ENCODE measurements around the gene DNMBP.

The DNMBP gene

DNA sequence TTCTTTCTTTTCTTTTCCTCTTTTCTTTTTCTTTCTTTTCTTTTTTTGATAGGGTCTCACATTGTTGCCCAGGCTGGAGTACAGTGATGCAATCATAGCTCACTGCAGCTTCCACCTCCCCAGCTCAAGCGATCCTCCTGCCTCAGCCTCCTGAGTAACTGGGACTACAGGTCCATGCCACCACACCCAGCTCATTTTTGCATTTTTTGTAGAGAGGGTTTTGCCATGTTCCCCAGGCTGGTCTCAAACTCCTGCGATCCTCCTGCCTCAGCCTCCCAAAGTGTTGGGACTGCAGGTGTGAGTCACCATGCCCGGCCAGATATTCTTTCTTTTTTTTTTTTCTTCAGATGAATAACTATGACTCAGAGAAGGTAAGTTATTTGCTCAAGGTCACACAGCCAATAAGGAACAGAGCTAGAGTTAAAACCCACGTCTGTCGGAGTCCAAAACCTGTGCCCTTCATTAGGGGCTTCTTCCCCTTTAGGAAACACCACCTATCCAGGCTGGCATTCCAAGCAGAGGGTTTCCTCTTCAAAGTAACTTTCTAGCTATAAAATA, 28.1 kb upstream of the DNMBP start:
- no peaks in the 10 kb centered on the region for H3K27me3 ChIP-seq (replicated peaks; ENCODE audit: control insufficient read depth, insufficient read depth, low read length)
- no peak overlapping the region for H3K4me3 ChIP-seq (replicated peaks; ENCODE audit: low read depth, low read length)
- TF ChIP-seq, protein P1, sequence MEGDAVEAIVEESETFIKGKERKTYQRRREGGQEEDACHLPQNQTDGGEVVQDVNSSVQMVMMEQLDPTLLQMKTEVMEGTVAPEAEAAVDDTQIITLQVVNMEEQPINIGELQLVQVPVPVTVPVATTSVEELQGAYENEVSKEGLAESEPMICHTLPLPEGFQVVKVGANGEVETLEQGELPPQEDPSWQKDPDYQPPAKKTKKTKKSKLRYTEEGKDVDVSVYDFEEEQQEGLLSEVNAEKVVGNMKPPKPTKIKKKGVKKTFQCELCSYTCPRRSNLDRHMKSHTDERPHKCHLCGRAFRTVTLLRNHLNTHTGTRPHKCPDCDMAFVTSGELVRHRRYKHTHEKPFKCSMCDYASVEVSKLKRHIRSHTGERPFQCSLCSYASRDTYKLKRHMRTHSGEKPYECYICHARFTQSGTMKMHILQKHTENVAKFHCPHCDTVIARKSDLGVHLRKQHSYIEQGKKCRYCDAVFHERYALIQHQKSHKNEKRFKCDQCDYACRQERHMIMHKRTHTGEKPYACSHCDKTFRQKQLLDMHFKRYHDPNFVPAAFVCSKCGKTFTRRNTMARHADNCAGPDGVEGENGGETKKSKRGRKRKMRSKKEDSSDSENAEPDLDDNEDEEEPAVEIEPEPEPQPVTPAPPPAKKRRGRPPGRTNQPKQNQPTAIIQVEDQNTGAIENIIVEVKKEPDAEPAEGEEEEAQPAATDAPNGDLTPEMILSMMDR (IDR thresholded peaks at IDR 0.05; ENCODE audit: insufficient read depth, low read length, poor library complexity, severe bottlenecking), result no peak
- H3K36me3 ChIP-seq (ENCODE audit: control insufficient read depth, insufficient read depth, low read length), result no peaks in the 10 kb centered on the region
- no peak for DNase-seq (ENCODE audit: extremely low read depth, insufficient read length)

GRCh38 chr10:100036850-100037249, 27.1 kb upstream of the DNMBP start:
- DNase-seq (ENCODE audit: extremely low read depth, insufficient read length), result no peak
- TF ChIP-seq, protein P1 (IDR thresholded peaks at IDR 0.05; ENCODE audit: insufficient read depth, low read length, poor library complexity, severe bottlenecking), result no peak
- H3K4me3 ChIP-seq (replicated peaks; ENCODE audit: low read depth, low read length), result no peak overlapping the region

DNA sequence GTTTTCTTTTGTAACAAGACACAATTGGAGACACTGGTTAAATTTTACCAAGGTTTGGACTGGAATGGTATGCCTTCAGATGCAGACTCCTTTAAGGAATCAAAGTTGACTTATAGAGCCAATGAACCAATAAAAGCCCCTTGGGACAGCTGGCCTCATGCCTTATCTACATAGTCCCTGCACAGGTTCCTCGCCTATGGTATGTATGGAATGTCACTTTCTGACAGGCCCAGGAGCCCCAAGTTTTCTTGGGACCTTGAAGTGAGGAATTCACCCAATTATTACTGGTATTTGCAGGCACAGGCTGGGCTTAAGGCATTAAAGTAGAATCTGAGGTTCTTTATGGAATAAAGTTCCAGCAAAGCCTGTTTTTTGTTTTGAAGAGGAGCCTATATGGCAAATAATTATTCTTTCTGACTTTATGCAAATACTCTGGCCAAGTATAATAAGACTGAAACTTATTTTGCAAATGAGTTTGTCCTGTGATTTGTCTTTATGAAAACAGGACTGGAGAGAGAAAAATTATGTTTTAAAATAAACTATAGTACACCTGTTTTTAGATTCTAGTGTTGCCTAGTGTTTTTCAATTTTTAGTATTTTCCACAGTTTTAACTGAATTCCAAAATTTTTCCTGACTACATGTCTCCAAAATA, 24.1 kb upstream of the DNMBP start:
- no peaks in the 10 kb centered on the region for H3K36me3 ChIP-seq (ENCODE audit: control insufficient read depth, insufficient read depth, low read length)
- DNase-seq (ENCODE audit: extremely low read depth, insufficient read length), result no peak
- H3K4me3 ChIP-seq (replicated peaks; ENCODE audit: low read depth, low read length), result no peak overlapping the region
- H3K27me3 ChIP-seq (replicated peaks; ENCODE audit: control insufficient read depth, insufficient read depth, low read length), result no peaks in the 10 kb centered on the region
- TF ChIP-seq, protein P1 (IDR thresholded peaks at IDR 0.05; ENCODE audit: insufficient read depth, low read length, poor library complexity, severe bottlenecking), result no peak

More at GRCh38 chr10:100036850-100037249, 27.1 kb upstream of the DNMBP start:
- Histone ChIP-seq H3K27me3 (replicated peaks; ENCODE audit: control insufficient read depth, insufficient read depth, low read length) (no peaks in the 10 kb centered on the region), H3K36me3 (ENCODE audit: control insufficient read depth, insufficient read depth, low read length) (no peaks in the 10 kb centered on the region)

DNA sequence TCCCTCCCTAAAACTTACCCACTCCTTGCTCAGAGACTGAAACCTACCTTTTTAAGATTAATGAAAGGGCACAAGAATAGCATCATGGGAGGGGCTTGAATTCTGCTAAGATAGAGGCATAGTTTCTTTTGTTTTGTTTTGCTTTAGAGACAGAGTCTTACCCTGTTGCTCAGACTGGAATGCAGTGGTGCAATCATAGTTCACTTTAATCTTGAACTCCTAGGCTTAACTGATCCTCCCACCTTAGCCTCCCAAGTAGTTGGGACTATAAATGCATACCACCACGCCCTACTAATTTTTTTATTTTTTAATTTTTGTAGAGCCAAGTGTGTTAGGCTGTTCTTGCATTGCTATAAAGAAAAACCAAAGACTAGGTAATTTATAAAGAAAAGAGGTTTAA, 17.7 kb upstream of the DNMBP start:
- Histone ChIP-seq H3K4me3 (replicated peaks; ENCODE audit: low read depth, low read length) (no peak overlapping the region), H3K36me3 (ENCODE audit: control insufficient read depth, insufficient read depth, low read length) (no peaks in the 10 kb centered on the region), H3K27me3 (replicated peaks; ENCODE audit: control insufficient read depth, insufficient read depth, low read length) (no peaks in the 10 kb centered on the region)
- no peak for DNase-seq (ENCODE audit: extremely low read depth, insufficient read length)
- TF ChIP-seq, protein P1 (IDR thresholded peaks at IDR 0.05; ENCODE audit: insufficient read depth, low read length, poor library complexity, severe bottlenecking), result no peak

DNA sequence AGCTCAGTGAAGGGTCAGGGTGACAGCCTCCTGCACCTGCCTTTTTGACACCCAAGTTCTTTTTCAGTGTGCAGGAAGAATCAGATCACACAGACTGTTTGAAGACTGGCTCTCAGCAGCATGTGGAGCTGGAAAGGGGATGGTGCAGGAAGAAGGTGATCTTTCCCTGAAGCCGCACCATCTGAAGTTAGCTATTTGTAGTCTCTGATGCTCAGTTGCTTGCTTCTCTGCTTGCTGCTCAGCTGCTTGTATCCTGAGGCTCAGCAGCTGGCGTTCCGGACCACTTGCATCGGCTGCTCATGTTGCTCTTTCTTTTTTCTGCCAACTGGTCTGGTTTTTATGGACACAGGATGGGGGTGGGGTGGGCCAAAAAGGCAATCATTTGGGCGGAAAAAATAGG, 15.8 kb upstream of the DNMBP start:
- no peak for DNase-seq (ENCODE audit: extremely low read depth, insufficient read length)
- H3K4me3 ChIP-seq (replicated peaks; ENCODE audit: low read depth, low read length), result no peak overlapping the region
- H3K27me3 ChIP-seq (replicated peaks; ENCODE audit: control insufficient read depth, insufficient read depth, low read length), result no peaks in the 10 kb centered on the region
- no peaks in the 10 kb centered on the region for H3K36me3 ChIP-seq (ENCODE audit: control insufficient read depth, insufficient read depth, low read length)
- TF ChIP-seq, protein P1 (IDR thresholded peaks at IDR 0.05; ENCODE audit: insufficient read depth, low read length, poor library complexity, severe bottlenecking), result no peak
